Measurements from ENCODE around the gene VPS13D.
A peak's percentile ranks its signal among the peaks of the same experiment; 100 is the strongest.

The VPS13D gene

GRCh38 chr1:12405325-12406210 lies 175.7 kb downstream of the VPS13D start:
- no peak for DNase-seq (ENCODE audit: low spot score)

GRCh38 chr1:12406211-12407021 lies 176.6 kb downstream of the VPS13D start:
- DNase-seq (ENCODE audit: low spot score) = no peak

- DNase-seq (ENCODE audit: low spot score) = peak; percentile 34
Observed at GRCh38 chr1:12407050-12407961, 177.5 kb downstream of the VPS13D start.

- DNase-seq (ENCODE audit: low spot score) = no peak
Observed at GRCh38 chr1:12407962-12408454, 178.2 kb downstream of the VPS13D start.

- DNase-seq (ENCODE audit: low spot score) = no peak
Observed at GRCh38 chr1:12408662-12409061, 178.8 kb downstream of the VPS13D start.

GRCh38 chr1:12409681-12410080 lies 179.9 kb downstream of the VPS13D start:
- DNase-seq (ENCODE audit: low spot score) = no peak

- no peak for DNase-seq (ENCODE audit: low spot score)
Observed at GRCh38 chr1:12410351-12410750, 180.5 kb downstream of the VPS13D start.

GRCh38 chr1:12411098-12411497 lies 181.3 kb downstream of the VPS13D start:
- no peak for DNase-seq (ENCODE audit: low spot score)

GRCh38 chr1:12411747-12412146 lies 181.9 kb downstream of the VPS13D start:
- no peak for DNase-seq (ENCODE audit: low spot score)

GRCh38 chr1:12412439-12412838 lies 182.6 kb downstream of the VPS13D start:
- no peak for DNase-seq (ENCODE audit: low spot score)

GRCh38 chr1:12413664-12414410 lies 184.0 kb downstream of the VPS13D start:
- no peak for DNase-seq (ENCODE audit: low spot score)

- no peak for DNase-seq (ENCODE audit: low spot score)
Observed at GRCh38 chr1:12414444-12415018, 184.7 kb downstream of the VPS13D start.

- no peak for DNase-seq (ENCODE audit: low spot score)
Observed at GRCh38 chr1:12415038-12415466, 185.2 kb downstream of the VPS13D start.

GRCh38 chr1:12416101-12416500 lies 186.3 kb downstream of the VPS13D start:
- no peak for DNase-seq (ENCODE audit: low spot score)

- no peak for DNase-seq (ENCODE audit: low spot score)
Observed at GRCh38 chr1:12416744-12417143, 186.9 kb downstream of the VPS13D start.

GRCh38 chr1:12417389-12417788 lies 187.6 kb downstream of the VPS13D start:
- DNase-seq (ENCODE audit: low spot score) = no peak

GRCh38 chr1:12420171-12420570 lies 190.3 kb downstream of the VPS13D start:
- no peak for DNase-seq (ENCODE audit: low spot score)

- no peak for DNase-seq (ENCODE audit: low spot score)
Observed at GRCh38 chr1:12422488-12422887, 192.7 kb downstream of the VPS13D start.

GRCh38 chr1:12424087-12424529 lies 194.3 kb downstream of the VPS13D start:
- no peak for DNase-seq (ENCODE audit: low spot score)

- DNase-seq (ENCODE audit: low spot score) = no peak
Observed at GRCh38 chr1:12424793-12425192, 195.0 kb downstream of the VPS13D start.

GRCh38 chr1:12426030-12426429 lies 196.2 kb downstream of the VPS13D start:
- no peak for DNase-seq (ENCODE audit: low spot score)

Measured in hematopoietic multipotent progenitor cell treated with erythropoietin and hydrocortisone succinate and interleukin-3 and kit ligand, for 15 days (in vitro differentiated cells).